ENCODE data around the gene STX8.

GRCh38 chr17:9402590-9403199 lies 172.9 kb downstream of the STX8 start:
- TF ChIP-seq, protein P1, sequence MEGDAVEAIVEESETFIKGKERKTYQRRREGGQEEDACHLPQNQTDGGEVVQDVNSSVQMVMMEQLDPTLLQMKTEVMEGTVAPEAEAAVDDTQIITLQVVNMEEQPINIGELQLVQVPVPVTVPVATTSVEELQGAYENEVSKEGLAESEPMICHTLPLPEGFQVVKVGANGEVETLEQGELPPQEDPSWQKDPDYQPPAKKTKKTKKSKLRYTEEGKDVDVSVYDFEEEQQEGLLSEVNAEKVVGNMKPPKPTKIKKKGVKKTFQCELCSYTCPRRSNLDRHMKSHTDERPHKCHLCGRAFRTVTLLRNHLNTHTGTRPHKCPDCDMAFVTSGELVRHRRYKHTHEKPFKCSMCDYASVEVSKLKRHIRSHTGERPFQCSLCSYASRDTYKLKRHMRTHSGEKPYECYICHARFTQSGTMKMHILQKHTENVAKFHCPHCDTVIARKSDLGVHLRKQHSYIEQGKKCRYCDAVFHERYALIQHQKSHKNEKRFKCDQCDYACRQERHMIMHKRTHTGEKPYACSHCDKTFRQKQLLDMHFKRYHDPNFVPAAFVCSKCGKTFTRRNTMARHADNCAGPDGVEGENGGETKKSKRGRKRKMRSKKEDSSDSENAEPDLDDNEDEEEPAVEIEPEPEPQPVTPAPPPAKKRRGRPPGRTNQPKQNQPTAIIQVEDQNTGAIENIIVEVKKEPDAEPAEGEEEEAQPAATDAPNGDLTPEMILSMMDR (IDR thresholded peaks at IDR 0.05) = peak; percentile 75
- TF ChIP-seq SIN3A (IDR thresholded peaks at IDR 0.05; ENCODE audit: borderline replicate concordance, insufficient read depth, low read depth, low read length) = no peak
- TF ChIP-seq POLR2AphosphoS5 (IDR thresholded peaks at IDR 0.05; ENCODE audit: low read depth, low read length) = no peak
- TF ChIP-seq REST (IDR thresholded peaks at IDR 0.05; ENCODE audit: insufficient read depth in 1 of 2, low read depth in 2 of 2, low read length in 1 of 2) = no peak
